Right lobe of liver (tissue), 4 donors: ENCODE measurements around the gene HIVEP2.

ENCODE experiments used
- CTCF ChIP-seq, 4 donors: fragments of 200-600 bp in 3 of 4; fragments of 450-650 bp in 1 of 4; IDR thresholded peaks; one replicate each; pipeline versions ENCODE4 v1.5.1 to v1.8.0; 2016 to 2022; ENCODE audit warnings: antibody characterized with exemption in 4 of 4, mild to moderate bottlenecking in 2 of 4
- POLR2A ChIP-seq: fragments of 450-650 bp; IDR thresholded peaks from one replicate; pipeline ENCODE4 v1.6.1; 2017; ENCODE audit warnings: antibody characterized with exemption, mild to moderate bottlenecking
- donor health status: DM: no; HTN: no; CAD: no.
- donor health status: DM: no; HTN: no; CAD: no.
- donor health status: DM: no; HTN: yes; CAD: no.

- no peak for TF ChIP-seq CTCF (IDR thresholded peaks at IDR 0.05)
- TF ChIP-seq POLR2A: no peak
Measured at GRCh38 chr6:142822383-142822782, 122.6 kb downstream of the HIVEP2 start.
